Measurements from ENCODE around the gene SCRT2.

The SCRT2 gene

GRCh38 chr20:709423-709822 lies 33.8 kb upstream of the SCRT2 start:
- no peak overlapping the region for H3K4me3 ChIP-seq (replicated peaks; ENCODE audit: low read depth, low read length)
- no peak for DNase-seq (ENCODE audit: extremely low read depth, low read depth)
- no peak for TF ChIP-seq CTCF (IDR thresholded peaks at IDR 0.05; ENCODE audit: low read depth, low read length, missing control alignments)

- no peak for TF ChIP-seq CTCF (IDR thresholded peaks at IDR 0.05; ENCODE audit: low read depth, low read length, missing control alignments)
Measured at GRCh38 chr20:708956-709355, 33.4 kb upstream of the SCRT2 start.

GRCh38 chr20:707451-708110 lies 32.0 kb upstream of the SCRT2 start:
- DNase-seq (ENCODE audit: extremely low read depth, low read depth), result no peak
- no peak overlapping the region for H3K4me3 ChIP-seq (replicated peaks; ENCODE audit: low read depth, low read length)
- TF ChIP-seq CTCF (IDR thresholded peaks at IDR 0.05; ENCODE audit: low read depth, low read length, missing control alignments), result no peak

More at GRCh38 chr20:708956-709355, 33.4 kb upstream of the SCRT2 start:
- H3K4me3 ChIP-seq (replicated peaks; ENCODE audit: low read depth, low read length), result no peak overlapping the region
- no peak for DNase-seq (ENCODE audit: extremely low read depth, low read depth)

- no peak for TF ChIP-seq CTCF (IDR thresholded peaks at IDR 0.05; ENCODE audit: low read depth, low read length, missing control alignments)
- no peak overlapping the region for H3K4me3 ChIP-seq (replicated peaks; ENCODE audit: low read depth, low read length)
- DNase-seq (ENCODE audit: extremely low read depth, low read depth), result no peak
Measured at GRCh38 chr20:706366-706885, 30.8 kb upstream of the SCRT2 start.

DNA sequence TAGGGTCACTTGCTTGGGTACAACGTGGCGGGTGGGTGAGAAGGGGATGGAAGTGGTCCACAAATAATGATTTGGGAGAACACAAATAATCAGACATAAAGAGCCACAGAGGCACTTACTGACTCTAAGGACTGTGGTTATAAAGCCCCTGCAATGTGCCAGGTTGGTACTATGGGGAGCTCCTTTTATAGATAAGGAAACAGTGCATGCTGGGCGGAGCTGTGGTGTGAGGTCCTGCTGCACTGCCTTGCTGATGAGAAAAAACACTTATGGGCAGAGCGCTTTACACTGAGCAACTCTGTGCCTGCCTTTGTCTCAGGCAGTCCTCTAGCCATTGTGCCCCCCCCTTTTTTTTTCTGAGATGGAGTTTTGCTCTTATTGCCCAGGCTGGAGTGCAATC lies 29.1 kb upstream of the SCRT2 start:
- no peak for TF ChIP-seq CTCF (IDR thresholded peaks at IDR 0.05; ENCODE audit: low read depth, low read length, missing control alignments)
- DNase-seq (ENCODE audit: extremely low read depth, low read depth), result no peak
- H3K4me3 ChIP-seq (replicated peaks; ENCODE audit: low read depth, low read length), result no peak overlapping the region

DNA sequence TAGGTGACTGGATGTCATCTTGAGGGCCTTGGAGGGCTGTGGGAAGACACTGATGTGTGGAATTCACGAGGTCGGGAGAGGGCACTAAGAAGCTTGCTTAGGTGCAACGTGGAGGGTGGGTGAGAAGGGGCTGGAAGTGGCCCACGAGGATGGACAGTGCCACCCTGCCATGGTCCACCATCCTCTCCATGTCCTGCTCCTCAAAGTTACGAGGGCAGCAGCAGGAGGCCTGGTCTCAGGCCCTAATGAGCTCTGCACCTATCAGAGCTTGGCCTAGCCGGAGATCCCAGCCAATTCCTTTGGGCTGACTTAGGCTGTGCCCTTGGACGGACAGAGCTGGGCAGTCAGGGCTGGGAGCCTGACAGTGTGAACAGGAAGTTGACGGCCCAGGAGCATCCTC lies 27.8 kb upstream of the SCRT2 start:
- no peak for TF ChIP-seq CTCF (IDR thresholded peaks at IDR 0.05; ENCODE audit: low read depth, low read length, missing control alignments)
- DNase-seq (ENCODE audit: extremely low read depth, low read depth), result no peak
- no peak overlapping the region for H3K4me3 ChIP-seq (replicated peaks; ENCODE audit: low read depth, low read length)

GRCh38 chr20:703006-703405 lies 27.4 kb upstream of the SCRT2 start:
- DNase-seq (ENCODE audit: extremely low read depth, low read depth), result no peak
- H3K4me3 ChIP-seq (replicated peaks; ENCODE audit: low read depth, low read length), result no peak overlapping the region
- no peak for TF ChIP-seq CTCF (IDR thresholded peaks at IDR 0.05; ENCODE audit: low read depth, low read length, missing control alignments)

All from HFF-Myc (cell line).